NCI-H2081 (cell line): ENCODE data around the gene HS3ST2.
"Not testable (repeated sequence)": the region's sequence is repeated elsewhere in the genome, so short reads cannot be mapped to it uniquely, and the experiment has no call there.

Source experiments
- DNase-seq, 2 experiments: peaks; one replicate each; lab custom pipeline; 2025; lab: John Stamatoyannopoulos, UW

Gene HS3ST2

DNA sequence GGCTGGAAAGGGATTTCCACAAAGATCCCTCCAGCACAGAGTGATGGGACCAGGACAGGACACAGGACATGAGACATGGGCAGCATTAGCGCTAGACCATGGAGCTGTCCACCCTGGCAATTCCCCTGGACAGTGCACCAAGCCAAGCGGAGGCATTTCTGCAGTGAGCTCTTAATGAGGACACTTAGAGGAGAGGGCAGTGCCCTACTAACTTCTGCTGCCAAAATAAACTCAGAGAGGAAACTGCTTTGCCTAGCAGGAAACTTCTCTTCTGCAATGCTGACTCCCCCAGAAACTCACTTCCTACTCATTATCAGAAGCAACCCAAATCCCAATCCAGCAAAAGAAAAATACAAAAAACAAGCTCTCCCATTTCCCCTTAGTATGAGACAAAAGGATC, 119.2 kb downstream of the HS3ST2 start:
- DNase-seq, result no peak

DNA sequence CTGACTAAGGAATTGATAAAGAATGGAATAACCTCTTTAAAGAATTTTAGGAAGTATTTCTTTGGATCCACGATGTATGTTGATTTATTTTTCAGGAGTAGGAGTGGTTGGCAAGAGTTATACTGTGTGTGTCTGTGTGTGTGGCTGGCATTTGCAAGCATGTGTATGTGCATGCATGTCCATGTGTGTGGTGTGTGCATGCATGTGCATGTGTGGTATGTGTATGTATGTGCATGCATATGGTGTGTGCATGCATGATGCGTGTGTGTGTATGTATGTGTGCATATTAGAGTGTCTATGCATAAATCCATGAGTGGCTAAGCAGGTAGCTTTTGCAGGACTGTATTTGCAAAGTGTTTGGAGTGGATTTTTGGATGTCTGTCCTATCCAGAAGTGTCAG, 120.8 kb downstream of the HS3ST2 start:
- DNase-seq, result no peak

DNA sequence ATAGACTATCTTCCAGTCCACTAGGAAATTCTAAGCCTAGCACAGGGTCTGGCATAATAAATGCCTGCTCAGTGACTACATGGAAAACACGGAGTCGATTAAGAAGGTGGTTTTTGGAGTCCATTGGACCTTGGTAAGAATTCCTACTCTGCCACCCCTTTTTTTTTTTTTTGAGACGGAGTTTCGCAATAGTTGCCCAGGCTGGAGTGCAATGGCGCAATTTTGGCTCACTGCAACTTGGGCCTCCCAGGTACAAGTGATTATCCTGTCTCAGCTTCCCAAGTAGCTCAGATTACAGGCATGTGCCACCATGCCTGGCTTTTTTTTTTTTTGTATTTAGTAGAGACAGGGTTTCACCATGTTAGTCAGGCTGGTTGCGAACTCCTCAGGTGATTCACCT, 123.2 kb downstream of the HS3ST2 start:
- DNase-seq, result no peak

DNA sequence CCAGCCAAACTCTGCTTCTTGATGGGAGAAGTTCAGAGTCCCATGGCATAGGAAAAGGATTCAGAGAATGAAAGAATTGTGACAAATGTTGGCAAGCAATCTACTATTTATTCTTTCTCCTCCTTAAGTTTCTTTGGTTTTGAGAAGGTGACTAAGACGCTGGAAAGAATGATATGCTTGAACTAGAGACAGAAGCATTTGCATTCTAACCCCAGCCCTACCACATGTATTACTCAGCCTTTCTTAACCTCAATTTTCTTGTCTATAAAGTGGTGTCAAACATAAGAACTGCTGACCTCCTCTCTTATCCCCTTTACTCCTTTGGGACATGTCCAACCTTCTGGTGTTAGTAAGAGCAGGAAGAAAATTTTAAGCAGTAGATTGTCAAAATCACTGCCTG, 124.7 kb downstream of the HS3ST2 start:
- no peak for DNase-seq

DNA sequence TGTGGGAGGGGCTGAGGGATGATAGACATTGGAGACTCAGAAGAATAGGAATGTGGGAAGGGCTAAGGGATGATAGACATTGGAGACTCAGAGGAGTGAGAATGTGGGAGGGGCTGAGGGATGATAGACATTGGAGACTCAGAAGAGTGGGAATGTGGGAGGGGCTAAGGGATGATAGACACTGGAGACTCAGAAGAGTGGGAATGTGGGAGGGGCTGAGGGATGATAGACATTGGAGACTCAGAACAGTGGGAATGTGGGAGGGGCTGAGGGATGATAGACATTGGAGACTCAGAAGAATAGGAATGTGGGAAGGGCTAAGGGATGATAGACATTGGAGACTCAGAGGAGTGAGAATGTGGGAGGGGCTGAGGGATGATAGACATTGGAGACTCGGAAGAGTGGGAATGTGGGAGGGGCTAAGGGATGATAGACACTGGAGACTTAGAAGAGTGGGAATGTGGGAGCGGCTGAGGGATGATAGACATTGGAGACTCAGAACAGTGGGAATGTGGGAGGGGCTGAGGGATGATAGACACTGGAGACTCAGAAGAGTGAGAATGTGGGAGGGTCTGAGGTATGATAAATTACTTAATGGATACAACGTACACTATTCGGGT, 125.9 kb downstream of the HS3ST2 start:
- not testable (repeated sequence) for DNase-seq

DNA sequence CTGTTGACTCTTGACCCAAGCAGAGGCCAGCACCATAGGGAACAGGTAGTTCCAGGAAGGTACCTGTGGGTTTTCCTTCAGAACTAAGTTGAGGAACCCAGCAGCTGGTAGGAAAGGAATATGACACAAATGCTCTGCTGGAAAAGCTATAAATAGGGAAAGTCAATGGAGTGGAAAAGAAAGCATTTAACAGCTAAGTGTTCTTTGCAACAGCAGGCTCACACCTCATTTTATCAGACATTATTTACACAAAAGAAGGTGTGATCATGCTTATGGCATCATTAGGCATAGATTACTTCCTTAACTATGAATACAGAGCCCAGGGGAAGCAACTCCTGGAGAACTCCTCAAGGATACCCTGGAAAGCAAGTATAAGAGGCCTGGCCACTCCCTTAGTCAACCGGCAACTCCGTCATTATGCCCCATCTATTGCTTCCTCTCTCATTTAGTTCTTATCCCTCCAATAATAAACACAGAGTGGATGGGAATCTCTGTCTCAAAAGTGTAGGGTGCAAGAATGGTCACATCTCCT, 128.1 kb downstream of the HS3ST2 start:
- DNase-seq, result no peak

DNA sequence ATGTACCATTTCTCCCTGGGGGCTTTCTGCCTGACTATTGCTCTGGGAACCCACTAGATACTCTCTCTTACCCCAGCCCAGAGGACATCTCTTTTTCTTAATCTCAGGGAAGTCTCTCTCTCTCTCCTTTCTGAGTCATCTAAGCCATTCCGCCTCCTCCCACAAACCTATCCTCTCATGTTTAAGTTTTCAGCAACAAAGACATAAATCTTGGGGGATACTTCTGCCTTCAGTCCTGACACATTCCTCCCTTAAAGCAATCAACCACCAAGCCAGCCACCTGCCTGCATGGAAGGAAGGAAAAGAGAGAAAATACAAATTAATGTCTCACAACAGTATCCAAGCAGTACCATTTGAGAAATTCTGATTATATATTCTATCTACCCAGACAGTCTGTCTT, 128.8 kb downstream of the HS3ST2 start:
- no peak for DNase-seq

DNA sequence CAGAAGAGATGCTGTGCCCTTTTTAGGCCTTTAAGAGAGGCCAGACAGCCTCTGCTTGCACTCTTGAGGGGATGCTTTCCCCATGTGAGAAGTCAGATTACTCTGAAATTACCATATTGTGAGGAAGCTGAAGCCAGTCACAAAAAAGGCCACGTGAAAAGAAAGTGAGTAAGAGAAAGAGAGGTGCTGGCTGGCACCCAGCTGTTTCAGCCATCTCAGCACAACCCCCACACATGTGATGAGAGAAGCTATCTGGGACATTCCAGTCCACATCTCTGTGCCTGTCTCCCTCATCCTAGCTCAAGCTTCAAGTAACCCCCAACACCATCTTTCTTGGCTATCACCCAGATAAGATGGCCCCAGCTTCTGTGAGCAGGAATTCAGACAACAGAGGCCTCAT, 131.4 kb downstream of the HS3ST2 start:
- DNase-seq, result no peak

DNA sequence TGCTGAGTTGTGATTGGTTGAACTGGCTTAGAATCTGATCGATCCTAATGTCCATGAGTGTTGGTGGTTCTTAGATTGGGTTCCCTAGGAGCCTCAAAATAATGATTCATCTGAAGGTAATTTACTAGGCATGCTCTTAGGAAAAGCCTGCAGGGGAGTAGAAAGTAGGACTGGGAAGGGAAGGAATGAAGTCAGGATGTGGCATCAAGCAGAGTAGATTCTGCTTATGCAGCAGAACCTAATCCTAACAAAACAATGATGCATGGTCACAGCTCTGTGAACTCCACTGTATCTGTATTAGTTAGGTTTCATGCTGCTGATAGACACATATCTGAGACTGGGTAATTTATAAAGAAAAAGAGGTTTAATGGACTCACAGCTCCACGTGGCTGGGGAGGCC, 132.5 kb downstream of the HS3ST2 start:
- no peak for DNase-seq

DNA sequence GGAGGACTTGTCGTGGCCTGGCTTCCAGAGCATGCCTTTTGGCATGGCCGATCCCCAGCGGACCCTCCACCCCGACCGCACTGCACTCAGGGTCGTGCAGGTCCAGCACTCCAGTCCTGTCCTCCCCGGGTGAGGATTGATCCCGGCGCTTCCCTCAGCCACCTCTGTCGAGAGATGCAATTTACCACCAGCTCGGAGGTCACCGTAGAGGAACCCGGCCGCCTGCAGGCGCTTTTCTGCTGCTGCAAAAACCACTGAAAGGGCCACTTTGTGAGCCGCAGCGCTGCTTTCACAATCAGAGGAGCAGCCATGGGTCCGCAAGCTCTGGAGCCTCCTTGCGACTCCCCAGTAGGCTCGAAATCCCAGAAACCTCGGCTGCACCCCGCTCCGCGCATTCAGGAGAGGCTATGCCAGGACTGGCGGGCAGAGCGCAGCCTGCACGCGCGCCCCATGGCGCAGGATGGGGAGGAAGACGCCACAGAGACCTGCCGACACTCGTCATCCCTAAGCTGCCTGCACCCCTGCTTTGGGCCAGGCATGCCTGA, 134.2 kb downstream of the HS3ST2 start:
- no peak for DNase-seq

DNA sequence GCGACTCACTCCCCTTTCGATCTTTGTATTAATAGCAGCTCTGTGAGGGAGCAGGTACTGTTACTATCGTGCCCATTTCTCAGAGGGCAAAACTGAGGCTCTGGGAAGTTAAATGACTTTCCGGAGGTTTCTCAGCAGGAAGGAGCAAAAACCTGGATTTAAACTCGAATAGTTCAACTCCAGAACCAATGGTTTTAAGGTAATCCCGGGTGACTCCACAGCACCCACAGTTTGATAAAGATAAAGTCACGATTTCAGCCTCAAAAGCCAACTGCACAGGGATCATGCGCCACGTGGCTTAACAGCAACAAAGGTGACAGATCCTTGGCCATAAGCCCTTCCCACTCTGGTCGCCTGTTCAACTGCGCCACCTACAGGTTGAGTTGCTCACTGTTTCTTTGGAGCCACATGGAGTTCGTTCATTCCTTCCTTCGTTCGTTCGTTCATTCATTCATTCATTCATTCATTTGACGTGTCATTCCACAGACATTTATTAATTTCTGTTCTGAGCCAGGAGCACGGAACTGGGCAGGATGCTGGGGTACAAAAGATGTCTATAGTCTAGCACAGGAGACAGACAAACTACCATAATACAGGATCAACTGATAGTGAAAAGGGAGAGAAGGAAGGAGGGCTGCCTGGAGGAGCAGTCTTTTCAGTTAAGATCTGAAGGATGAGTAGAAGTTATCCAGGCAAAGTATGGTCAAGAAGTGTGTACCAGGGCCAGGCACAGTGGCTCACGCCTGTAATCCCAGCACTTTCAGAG, 134.8 kb downstream of the HS3ST2 start:
- DNase-seq, result peak; percentile 39 to 54

DNA sequence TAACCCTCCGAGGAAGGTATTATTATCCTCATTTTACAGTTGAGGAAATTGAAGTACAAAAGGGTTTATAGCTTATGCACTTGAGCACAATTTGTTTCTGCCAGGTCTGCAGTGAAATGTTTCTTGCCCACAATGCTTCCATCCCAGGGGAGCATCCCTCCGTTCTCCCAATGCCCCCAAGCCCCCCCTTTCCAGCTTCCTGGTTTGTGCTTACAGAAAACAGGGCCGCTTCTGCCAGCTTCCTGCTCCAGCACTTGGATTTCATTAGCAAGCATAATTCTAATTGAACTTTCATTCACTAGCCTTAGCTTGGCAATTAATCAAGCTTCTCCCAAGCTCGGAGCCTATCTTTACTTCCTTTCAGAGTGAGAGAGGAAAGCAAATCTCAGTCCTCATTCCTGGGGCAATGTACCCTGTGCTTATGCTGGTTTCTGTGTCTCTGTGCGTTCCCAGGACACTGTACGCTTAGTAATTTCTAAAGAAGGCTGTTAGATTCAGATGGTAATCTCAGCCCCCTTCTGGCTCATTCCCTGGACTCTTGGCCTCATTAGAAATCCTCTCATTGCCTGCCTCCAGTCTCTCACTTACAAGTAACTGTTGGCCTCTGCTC, 141.6 kb downstream of the HS3ST2 start:
- DNase-seq, result no peak

DNA sequence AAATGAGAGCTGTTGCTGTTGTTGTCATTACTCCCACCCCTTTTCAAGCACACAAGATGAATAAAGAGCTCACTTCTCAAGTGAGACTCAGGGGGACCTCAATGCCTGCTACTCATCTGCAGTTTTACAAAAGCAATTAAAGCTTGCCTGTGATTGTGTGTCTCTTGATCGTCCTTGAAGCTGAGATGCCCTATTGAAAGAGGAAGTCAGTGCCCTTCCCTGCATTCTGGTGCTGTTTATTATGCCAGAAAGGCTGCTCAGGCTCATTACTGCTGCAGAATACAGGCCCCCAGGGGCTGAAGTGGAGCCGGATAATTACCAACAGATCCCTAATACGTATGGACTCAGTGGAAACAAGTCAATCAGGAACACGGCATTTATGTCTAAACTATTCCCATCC, 147.2 kb downstream of the HS3ST2 start:
- no peak for DNase-seq

DNA sequence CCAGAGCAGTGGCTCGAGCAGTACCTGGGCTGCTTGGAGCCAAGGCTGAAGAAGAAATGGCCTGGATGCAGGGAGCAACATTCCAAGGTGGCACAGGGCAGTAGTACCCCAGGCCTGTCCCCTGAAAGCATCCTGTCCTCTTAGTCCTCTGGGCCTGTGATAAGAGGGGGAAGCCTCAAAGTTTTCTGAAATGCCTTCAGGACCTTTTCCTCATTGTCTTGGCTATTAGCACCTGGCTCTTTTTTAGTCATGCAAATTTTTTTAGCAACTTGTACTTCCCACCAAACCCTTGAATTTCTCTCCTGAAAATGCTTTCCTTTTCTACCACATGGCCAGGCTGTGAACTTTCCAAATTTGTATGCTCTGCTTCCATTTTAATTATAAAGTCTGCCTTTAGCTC, 148.9 kb downstream of the HS3ST2 start:
- no peak for DNase-seq
